OCI-LY7 (cell line): Measurements from ENCODE around the gene DGKZ. TPM values are rescaled to one million over a fixed set of nuclear protein-coding genes. Genes with fewer than 3 reads are reported as not detected.

Experiments used
- BruUV-seq: library from RNA; stranded (reverse); fragments of 400-500 nt; replicated peaks from 2 replicates; lab custom pipeline; 2021; lab: Mats Ljungman, UMichigan
- CTCF ChIA-PET: fragments of 300-600 bp; sonication (Branson Sonifier 250); formaldehyde crosslinking; loops from one replicate; lab custom pipeline; 2022; ENCODE audit warnings: antibody characterized with exemption; ENCODE audit not compliant: unreplicated experiment; lab: Charles Lee
- POLR2A ChIA-PET: fragments of 300-600 bp; sonication (Branson Sonifier 250); formaldehyde crosslinking; loops from one replicate; lab custom pipeline; 2022; ENCODE audit warnings: antibody characterized with exemption; lab: Charles Lee
- DNase-seq: peaks from one replicate; pipeline ENCODE4 v3.0.0-alpha.2; 2015; ENCODE audit warnings: low spot score
- H2AFZ ChIP-seq: fragments of 200-600 bp; sonication (generic), shearing (Covaris generic); 2 replicates; pipeline ENCODE4 v1.6.1; 2014; ENCODE audit warnings: mild to moderate bottlenecking, antibody characterized with exemption, low read length, moderate library complexity
- H3K27ac ChIP-seq: fragments of 200-600 bp; sonication (generic); 2 replicates; pipeline ENCODE4 v1.5.1; 2014; ENCODE audit warnings: mixed run types, low read depth, mild to moderate bottlenecking, moderate library complexity, low read length, inconsistent platforms; ENCODE audit not compliant: poor library complexity, severe bottlenecking
- H3K36me3 ChIP-seq: fragments of 200-600 bp; sonication (generic); 2 replicates; pipeline ENCODE4 v1.6.1; 2014; ENCODE audit warnings: mild to moderate bottlenecking, antibody characterized with exemption, low read length, moderate library complexity, mixed read lengths; ENCODE audit not compliant: insufficient read depth
- H3K4me1 ChIP-seq: fragments of 200-600 bp; sonication (generic); 2 replicates; pipeline ENCODE4 v1.5.1; 2014; ENCODE audit warnings: mild to moderate bottlenecking, low read length; ENCODE audit not compliant: insufficient read depth, poor library complexity, severe bottlenecking
- H3K4me2 ChIP-seq: fragments of 200-600 bp; sonication (generic); 2 replicates; pipeline ENCODE4 v1.6.1; 2014; ENCODE audit warnings: mild to moderate bottlenecking, low read length
- H3K4me3 ChIP-seq: fragments of 200-600 bp; sonication (generic); 2 replicates; pipeline ENCODE4 v1.5.1; 2014; ENCODE audit warnings: mild to moderate bottlenecking, low read depth, low read length; ENCODE audit not compliant: poor library complexity, severe bottlenecking
- H3K79me2 ChIP-seq: fragments of 200-600 bp; sonication (generic); 2 replicates; pipeline ENCODE4 v1.6.1; 2016; ENCODE audit warnings: low read depth, mild to moderate bottlenecking, low read length, moderate library complexity, mixed read lengths; ENCODE audit not compliant: insufficient read depth
- H3K9me2 ChIP-seq: fragments of 200-600 bp; sonication (generic); 2 replicates; pipeline ENCODE4 v1.6.1; 2016; ENCODE audit warnings: mild to moderate bottlenecking, low read length, mixed read lengths; ENCODE audit not compliant: insufficient read depth
- H3K9me3 ChIP-seq: fragments of 200-600 bp; sonication (generic); 2 replicates; pipeline ENCODE4 v1.6.1; 2014; ENCODE audit warnings: mild to moderate bottlenecking, mixed run types, low read length, mixed read lengths
- H4K20me1 ChIP-seq: fragments of 200-600 bp; sonication (generic); 2 replicates; pipeline ENCODE4 v1.6.1; 2014; ENCODE audit warnings: mild to moderate bottlenecking, antibody characterized with exemption, low read length, moderate library complexity, mixed read lengths; ENCODE audit not compliant: insufficient read depth
- EZH2phosphoT487 ChIP-seq: fragments of 200-600 bp; sonication (generic); IDR thresholded peaks from 2 replicates; pipeline ENCODE4 v1.6.1; 2018; ENCODE audit warnings: low read depth, borderline replicate concordance, mild to moderate bottlenecking, mixed run types, antibody characterized with exemption, low read length, moderate library complexity, mixed read lengths
- intact Hi-C: fragments of 100-400 bp; cut with micrococcal nuclease; formaldehyde crosslinking; loops from one replicate; pipeline ENCODE4 v1.10.0; 2022; ENCODE audit not compliant: unreplicated experiment
- total RNA-seq, 2 experiments: library from RNA; depleted of rRNA in 1 of 2; stranded (reverse); fragments of >200 nt in 1 of 2; shearing (Covaris generic) in 1 of 2; gene quantifications; 2 replicates each; pipeline ENCODE4 v1.2.3, GENCODE V29; 2014 to 2022
- TF ChIP-seq, protein P1 (sequence below): fragments of 200-600 bp; sonication (generic); conservative IDR thresholded peaks from 2 replicates; pipeline ENCODE4 v1.5.1; 2014; ENCODE audit warnings: mild to moderate bottlenecking, antibody characterized with exemption, low read length, moderate library complexity, mixed read lengths

DGKZ gene
- total RNA-seq, 2 experiments from 2014 or later: 134 to 141 TPM

DNA sequence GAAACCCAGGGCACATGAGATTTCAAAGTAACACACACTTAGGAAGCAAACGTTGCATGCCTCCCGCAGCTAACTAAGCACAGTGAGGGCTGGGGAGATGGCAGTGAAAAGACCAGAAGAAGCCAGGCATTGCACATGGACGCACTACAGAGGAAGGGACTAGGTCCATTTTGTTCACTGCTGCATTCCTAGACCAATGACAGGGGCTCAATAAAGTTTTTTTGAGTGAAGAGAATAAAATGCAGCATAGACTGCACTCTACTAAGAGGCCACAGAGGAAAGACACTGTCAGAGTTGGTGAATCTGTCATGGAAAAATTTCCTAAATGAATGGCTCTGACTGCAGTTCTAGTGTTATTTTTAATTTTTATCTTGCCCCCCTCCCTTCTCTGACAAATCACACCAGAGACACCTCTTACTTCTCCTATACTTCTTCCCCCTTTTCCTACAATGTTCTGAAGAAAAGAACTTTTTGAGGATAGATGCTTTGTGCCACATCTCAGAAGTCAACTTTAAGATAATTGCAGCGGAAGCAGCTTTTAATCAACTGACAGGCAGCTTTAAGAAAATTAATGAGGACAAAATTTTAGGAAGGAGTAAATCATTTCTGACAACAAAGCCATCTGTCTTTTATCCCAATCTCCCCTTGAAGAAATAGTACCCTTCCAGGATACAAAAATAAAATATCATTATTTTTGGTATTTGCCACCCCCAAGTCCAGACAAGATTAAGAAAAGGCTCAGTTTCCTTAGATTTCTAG lies 79.1 kb downstream of the DGKZ start:
- H4K20me1 ChIP-seq: no peaks in the 10 kb centered on the region
- TF ChIP-seq, protein P1, sequence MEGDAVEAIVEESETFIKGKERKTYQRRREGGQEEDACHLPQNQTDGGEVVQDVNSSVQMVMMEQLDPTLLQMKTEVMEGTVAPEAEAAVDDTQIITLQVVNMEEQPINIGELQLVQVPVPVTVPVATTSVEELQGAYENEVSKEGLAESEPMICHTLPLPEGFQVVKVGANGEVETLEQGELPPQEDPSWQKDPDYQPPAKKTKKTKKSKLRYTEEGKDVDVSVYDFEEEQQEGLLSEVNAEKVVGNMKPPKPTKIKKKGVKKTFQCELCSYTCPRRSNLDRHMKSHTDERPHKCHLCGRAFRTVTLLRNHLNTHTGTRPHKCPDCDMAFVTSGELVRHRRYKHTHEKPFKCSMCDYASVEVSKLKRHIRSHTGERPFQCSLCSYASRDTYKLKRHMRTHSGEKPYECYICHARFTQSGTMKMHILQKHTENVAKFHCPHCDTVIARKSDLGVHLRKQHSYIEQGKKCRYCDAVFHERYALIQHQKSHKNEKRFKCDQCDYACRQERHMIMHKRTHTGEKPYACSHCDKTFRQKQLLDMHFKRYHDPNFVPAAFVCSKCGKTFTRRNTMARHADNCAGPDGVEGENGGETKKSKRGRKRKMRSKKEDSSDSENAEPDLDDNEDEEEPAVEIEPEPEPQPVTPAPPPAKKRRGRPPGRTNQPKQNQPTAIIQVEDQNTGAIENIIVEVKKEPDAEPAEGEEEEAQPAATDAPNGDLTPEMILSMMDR: no peak
- no peak for TF ChIP-seq EZH2phosphoT487
- H3K79me2 ChIP-seq: no peaks in the 10 kb centered on the region
- POLR2A ChIA-PET: interaction anchor here (0.5 kb wide), 1 partner anchor 252 kb away, joined by 5 read pairs; no protein-coding TSS in a partner anchor
- intact Hi-C loops: no loop called here
- no peak overlapping the region for H3K4me3 ChIP-seq
- H3K4me1 ChIP-seq: no peaks in the 10 kb centered on the region
- no peak for DNase-seq
- BruUV-seq: no TSS peak
- H2AFZ ChIP-seq: no peak overlapping the region
- H3K9me2 ChIP-seq: no peaks in the 10 kb centered on the region
- H3K9me3 ChIP-seq: no peaks in the 10 kb centered on the region
- H3K4me2 ChIP-seq: no peak overlapping the region
- peaks cover 6% of the 10 kb centered on the region; the same call in 1 of the 2 replicates for H3K36me3 ChIP-seq
- CTCF ChIA-PET: no interaction called here
- H3K27ac ChIP-seq: no peak overlapping the region

DNA sequence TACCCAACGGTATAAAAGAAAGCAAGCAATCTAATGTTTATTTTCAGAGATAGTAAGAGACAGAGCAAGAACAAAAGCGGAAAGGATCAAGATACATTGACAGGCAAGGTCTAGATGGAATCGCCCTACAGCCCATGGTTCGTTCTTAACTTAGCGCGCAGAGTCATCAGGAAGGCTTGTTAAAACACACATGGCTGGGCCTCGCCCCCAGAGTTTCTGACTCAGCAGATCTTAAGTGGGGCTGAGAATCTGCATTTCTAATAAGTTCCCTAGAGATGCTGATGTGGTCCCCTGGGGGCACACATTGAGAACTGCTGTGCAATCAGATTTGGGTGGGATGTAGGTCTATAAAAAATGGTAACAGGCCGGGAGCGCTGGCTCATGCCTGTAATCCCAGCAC lies 80.1 kb downstream of the DGKZ start:
- no peak overlapping the region for H3K27ac ChIP-seq
- H3K4me3 ChIP-seq: no peak overlapping the region
- no peak for DNase-seq
- no peak overlapping the region for H2AFZ ChIP-seq
- H3K4me1 ChIP-seq: no peaks in the 10 kb centered on the region
- TF ChIP-seq EZH2phosphoT487: no peak
- TF ChIP-seq, protein P1: no peak
- POLR2A ChIA-PET: no interaction called here
- intact Hi-C loops: no loop called here
- H3K9me3 ChIP-seq: no peaks in the 10 kb centered on the region
- BruUV-seq: no TSS peak
- no peaks in the 10 kb centered on the region for H4K20me1 ChIP-seq
- H3K4me2 ChIP-seq: no peak overlapping the region
- no peaks in the 10 kb centered on the region for H3K9me2 ChIP-seq
- H3K79me2 ChIP-seq: no peaks in the 10 kb centered on the region
- CTCF ChIA-PET: no interaction called here
- H3K36me3 ChIP-seq: peaks cover 7% of the 10 kb centered on the region; the same call in 1 of the 2 replicates

DNA sequence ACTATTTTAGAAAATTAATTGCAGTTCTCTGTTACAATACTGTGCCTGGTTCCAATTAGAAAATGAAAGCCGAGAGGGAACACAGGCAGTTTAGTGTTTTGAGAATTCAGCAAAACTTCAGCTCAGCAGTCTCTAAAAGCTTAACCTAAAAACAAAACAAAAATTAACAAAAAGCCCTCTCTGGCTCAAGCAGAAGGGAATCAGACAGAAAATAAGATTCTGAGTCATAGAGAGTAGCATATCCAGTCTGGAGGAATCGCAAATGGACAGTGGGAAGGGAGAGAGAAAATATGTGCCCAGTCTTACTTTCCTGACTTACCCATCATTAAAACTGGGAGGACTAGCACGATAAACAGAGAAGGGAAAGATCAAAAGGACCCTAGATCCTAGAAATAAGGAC lies 82.5 kb downstream of the DGKZ start:
- CTCF ChIA-PET: no interaction called here
- H3K36me3 ChIP-seq: peaks cover 26% of the 10 kb centered on the region
- no peak overlapping the region for H2AFZ ChIP-seq
- H3K4me1 ChIP-seq: no peaks in the 10 kb centered on the region
- no peak overlapping the region for H3K4me2 ChIP-seq
- no peak overlapping the region for H3K4me3 ChIP-seq
- DNase-seq: no peak
- intact Hi-C loops: no loop called here
- no peaks in the 10 kb centered on the region for H3K9me2 ChIP-seq
- TF ChIP-seq EZH2phosphoT487: no peak
- TF ChIP-seq, protein P1: no peak
- no peaks in the 10 kb centered on the region for H3K9me3 ChIP-seq
- POLR2A ChIA-PET: interaction anchor here (1.3 kb wide), 1 partner anchor 13 kb away, joined by 4 read pairs; no protein-coding TSS in a partner anchor
- no peaks in the 10 kb centered on the region for H4K20me1 ChIP-seq
- H3K79me2 ChIP-seq: no peaks in the 10 kb centered on the region
- no peak overlapping the region for H3K27ac ChIP-seq
- no TSS peak for BruUV-seq
